NB4 (cell line): ENCODE results near the gene CDH13.

Experiments used
- MYC ChIP-seq: IDR thresholded peaks from 2 replicates; pipeline ENCODE4 v1.6.1; 2011; ENCODE audit warnings: low read depth, low read length
- POLR2A ChIP-seq: IDR thresholded peaks from 2 replicates; pipeline ENCODE4 v1.6.1; 2011; ENCODE audit warnings: mild to moderate bottlenecking; ENCODE audit not compliant: insufficient read length; ENCODE audit errors: extremely low read depth
- TF ChIP-seq, protein P1 (sequence below): IDR thresholded peaks from one replicate; pipeline ENCODE4 v1.5.1; 2012; ENCODE audit warnings: low read depth, low read length
- TF ChIP-seq, protein P2 (sequence below): IDR thresholded peaks from 2 replicates; pipeline ENCODE4 v1.6.1; 2011; ENCODE audit warnings: low read depth, low read length

DNA sequence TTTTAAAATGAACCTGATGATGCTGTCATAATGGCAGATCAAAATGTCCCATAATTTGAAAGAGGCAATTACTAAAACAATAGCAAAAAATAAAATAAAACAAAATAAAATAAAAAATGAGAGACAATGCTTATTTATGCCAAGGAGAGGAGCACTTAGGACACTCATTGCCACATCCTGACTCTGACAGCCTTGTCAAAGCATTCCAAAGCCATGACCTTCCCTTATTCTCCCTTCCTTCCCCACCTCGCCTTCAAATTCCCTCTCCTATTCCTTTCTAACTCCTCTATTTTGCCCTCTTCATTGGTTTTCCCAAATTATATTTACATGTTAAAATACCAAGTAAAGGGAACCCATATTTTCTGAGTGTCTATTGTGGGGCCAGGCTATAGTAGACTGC lies 220.0 kb downstream of the CDH13 start:
- TF ChIP-seq, protein P1, sequence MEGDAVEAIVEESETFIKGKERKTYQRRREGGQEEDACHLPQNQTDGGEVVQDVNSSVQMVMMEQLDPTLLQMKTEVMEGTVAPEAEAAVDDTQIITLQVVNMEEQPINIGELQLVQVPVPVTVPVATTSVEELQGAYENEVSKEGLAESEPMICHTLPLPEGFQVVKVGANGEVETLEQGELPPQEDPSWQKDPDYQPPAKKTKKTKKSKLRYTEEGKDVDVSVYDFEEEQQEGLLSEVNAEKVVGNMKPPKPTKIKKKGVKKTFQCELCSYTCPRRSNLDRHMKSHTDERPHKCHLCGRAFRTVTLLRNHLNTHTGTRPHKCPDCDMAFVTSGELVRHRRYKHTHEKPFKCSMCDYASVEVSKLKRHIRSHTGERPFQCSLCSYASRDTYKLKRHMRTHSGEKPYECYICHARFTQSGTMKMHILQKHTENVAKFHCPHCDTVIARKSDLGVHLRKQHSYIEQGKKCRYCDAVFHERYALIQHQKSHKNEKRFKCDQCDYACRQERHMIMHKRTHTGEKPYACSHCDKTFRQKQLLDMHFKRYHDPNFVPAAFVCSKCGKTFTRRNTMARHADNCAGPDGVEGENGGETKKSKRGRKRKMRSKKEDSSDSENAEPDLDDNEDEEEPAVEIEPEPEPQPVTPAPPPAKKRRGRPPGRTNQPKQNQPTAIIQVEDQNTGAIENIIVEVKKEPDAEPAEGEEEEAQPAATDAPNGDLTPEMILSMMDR: no peak
- TF ChIP-seq MYC (no peak), POLR2A (no peak)
- TF ChIP-seq, protein P2, sequence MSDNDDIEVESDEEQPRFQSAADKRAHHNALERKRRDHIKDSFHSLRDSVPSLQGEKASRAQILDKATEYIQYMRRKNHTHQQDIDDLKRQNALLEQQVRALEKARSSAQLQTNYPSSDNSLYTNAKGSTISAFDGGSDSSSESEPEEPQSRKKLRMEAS: no peak
